Thoracic aorta (tissue), 2 donors: ENCODE data around the gene TPST1. TPM values are rescaled to one million over a fixed set of nuclear protein-coding genes. Genes with fewer than 3 reads are reported as not detected.

Experiments used
- ATAC-seq: fragments of 150-250 bp; one replicate; pipeline ENCODE4 v1.8.0; 2017; ENCODE audit warnings: low read depth; ENCODE audit not compliant: insufficient number of reproducible peaks, low FRiP score
- DNase-seq: peaks from one replicate; pipeline ENCODE4 v3.0.0-alpha.2; 2020; ENCODE audit warnings: low spot score
- H3K27ac ChIP-seq, 2 donors: fragments of 200-600 bp; sonication (generic); 1 replicate in 1 of 2; 2 replicates in 1 of 2; pipeline ENCODE4 v1.5.1; 2016; ENCODE audit warnings: mild to moderate bottlenecking in 2 of 2, moderate library complexity in 2 of 2
- H3K27me3 ChIP-seq: fragments of 200-600 bp; sonication (generic); replicated peaks from 2 replicates; pipeline ENCODE4 v1.6.0; 2016; ENCODE audit warnings: mild to moderate bottlenecking; ENCODE audit not compliant: insufficient read depth
- H3K36me3 ChIP-seq: fragments of 200-600 bp; sonication (generic); one replicate; pipeline ENCODE4 v1.5.1; 2016
- H3K4me1 ChIP-seq, 2 donors: fragments of 200-600 bp; sonication (generic); 1 replicate in 1 of 2; 2 replicates in 1 of 2; pipeline versions ENCODE4 v1.5.1 to v1.6.0; 2016; ENCODE audit warnings: low read depth in 2 of 2, mild to moderate bottlenecking in 1 of 2; ENCODE audit not compliant: control insufficient read depth in 1 of 2
- H3K4me3 ChIP-seq: fragments of 200-600 bp; sonication (generic); 2 replicates; pipeline ENCODE4 v1.5.1; 2016; ENCODE audit warnings: mild to moderate bottlenecking
- H3K9me3 ChIP-seq: fragments of 200-600 bp; sonication (generic); 2 replicates; pipeline ENCODE4 v1.5.1; 2016
- total RNA-seq, 2 donors: library from RNA; depleted of rRNA; stranded (reverse); fragments of >200 nt; gene quantifications; one replicate each; pipeline versions ENCODE4 v1.1.0 to v1.2.3, GENCODE V29; 2016
- TF ChIP-seq, protein P1 (sequence below): fragments of 200-600 bp; sonication (generic); IDR thresholded peaks from one replicate; pipeline ENCODE4 v1.5.1; 2019; ENCODE audit warnings: antibody characterized with exemption

The TPST1 gene
- total RNA-seq, 2 donors from 2014 or later = 18.1 to 25.4 TPM

- no peak for DNase-seq
- no peaks in the 10 kb centered on the region for H3K27me3 ChIP-seq
- no peaks in the 10 kb centered on the region for H3K4me1 ChIP-seq
- ATAC-seq = no peak
- H3K9me3 ChIP-seq = no peaks in the 10 kb centered on the region
- H3K27ac ChIP-seq = no peak overlapping the region
- no peaks in the 10 kb centered on the region for H3K36me3 ChIP-seq
- H3K4me3 ChIP-seq = no peak overlapping the region
- TF ChIP-seq, protein P1, sequence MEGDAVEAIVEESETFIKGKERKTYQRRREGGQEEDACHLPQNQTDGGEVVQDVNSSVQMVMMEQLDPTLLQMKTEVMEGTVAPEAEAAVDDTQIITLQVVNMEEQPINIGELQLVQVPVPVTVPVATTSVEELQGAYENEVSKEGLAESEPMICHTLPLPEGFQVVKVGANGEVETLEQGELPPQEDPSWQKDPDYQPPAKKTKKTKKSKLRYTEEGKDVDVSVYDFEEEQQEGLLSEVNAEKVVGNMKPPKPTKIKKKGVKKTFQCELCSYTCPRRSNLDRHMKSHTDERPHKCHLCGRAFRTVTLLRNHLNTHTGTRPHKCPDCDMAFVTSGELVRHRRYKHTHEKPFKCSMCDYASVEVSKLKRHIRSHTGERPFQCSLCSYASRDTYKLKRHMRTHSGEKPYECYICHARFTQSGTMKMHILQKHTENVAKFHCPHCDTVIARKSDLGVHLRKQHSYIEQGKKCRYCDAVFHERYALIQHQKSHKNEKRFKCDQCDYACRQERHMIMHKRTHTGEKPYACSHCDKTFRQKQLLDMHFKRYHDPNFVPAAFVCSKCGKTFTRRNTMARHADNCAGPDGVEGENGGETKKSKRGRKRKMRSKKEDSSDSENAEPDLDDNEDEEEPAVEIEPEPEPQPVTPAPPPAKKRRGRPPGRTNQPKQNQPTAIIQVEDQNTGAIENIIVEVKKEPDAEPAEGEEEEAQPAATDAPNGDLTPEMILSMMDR = no peak
These were observed 101.1 kb downstream of the TPST1 start for GRCh38 chr7:66306243-66306642.

DNA sequence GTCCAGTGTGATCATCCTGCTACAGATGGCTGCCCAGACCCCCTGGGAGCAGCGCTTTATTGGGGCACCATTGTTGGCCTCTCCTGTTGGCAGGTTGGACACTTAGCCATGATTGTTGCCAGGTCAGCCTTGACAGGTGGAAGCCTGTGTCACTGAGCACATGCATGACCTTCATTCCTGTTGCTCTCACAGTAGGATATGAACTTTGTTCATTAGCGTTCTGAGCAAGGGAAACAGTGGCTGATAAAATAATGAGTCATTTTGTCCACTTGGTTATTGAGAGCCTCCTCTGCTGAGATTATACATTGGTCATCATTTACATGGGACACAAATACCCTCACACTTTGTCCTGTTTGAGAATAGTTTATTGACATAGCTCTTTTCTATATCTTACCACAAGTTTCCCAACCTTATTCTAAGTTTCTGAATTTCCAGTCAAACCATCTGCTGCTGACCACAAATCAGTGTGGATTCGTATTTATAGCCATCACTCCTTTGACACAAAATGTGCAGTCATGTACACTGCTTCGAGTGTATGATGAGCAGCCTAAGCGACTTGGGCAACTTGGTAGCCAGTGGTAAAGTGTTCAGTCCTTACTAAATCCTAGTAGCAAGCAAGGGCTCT lies 102.6 kb downstream of the TPST1 start:
- Histone ChIP-seq H3K4me1 (no peaks in the 10 kb centered on the region), H3K36me3 (no peaks in the 10 kb centered on the region)
- no peak for ATAC-seq

DNA sequence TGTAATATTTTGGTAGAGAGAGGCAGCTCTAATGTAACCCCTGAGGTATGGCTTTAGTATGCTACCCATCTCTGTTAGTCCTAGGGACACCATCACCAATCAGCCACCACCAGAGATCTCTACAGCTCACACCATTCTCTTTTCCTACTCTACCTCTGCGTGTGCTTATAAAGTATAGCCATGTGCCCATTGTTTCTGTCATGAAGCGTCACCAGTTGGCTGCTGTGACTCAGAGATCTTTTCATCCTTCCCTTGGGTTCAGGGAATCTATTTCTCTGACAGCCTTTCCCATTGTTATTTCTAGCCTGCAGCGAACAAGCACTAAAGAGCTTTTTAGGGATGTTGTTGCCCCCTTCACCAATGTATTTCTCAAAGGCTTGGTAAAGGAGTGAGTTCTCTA lies 103.3 kb downstream of the TPST1 start:
- H3K27me3 ChIP-seq = no peaks in the 10 kb centered on the region
- no peak overlapping the region for H3K27ac ChIP-seq
- H3K4me1 ChIP-seq = no peaks in the 10 kb centered on the region
- no peaks in the 10 kb centered on the region for H3K9me3 ChIP-seq
- no peaks in the 10 kb centered on the region for H3K36me3 ChIP-seq
- no peak overlapping the region for H3K4me3 ChIP-seq
- TF ChIP-seq, protein P1 = no peak
- ATAC-seq (no peak), DNase-seq (no peak)

More for the DNA sequence above, 102.6 kb downstream of the TPST1 start:
- Histone ChIP-seq H3K27me3 (no peaks in the 10 kb centered on the region), H3K27ac (no peak overlapping the region), H3K9me3 (no peaks in the 10 kb centered on the region), H3K4me3 (no peak overlapping the region)
- no peak for DNase-seq
- TF ChIP-seq, protein P1 = no peak

GRCh38 chr7:66310620-66311019 lies 105.5 kb downstream of the TPST1 start:
- Histone ChIP-seq H3K4me3 (no peak overlapping the region), H3K27ac (no peak overlapping the region), H3K27me3 (no peaks in the 10 kb centered on the region), H3K36me3 (no peaks in the 10 kb centered on the region), H3K9me3 (no peaks in the 10 kb centered on the region), H3K4me1 (no peaks in the 10 kb centered on the region)
- DNase-seq = no peak
- TF ChIP-seq, protein P1 = no peak
- ATAC-seq = no peak

GRCh38 chr7:66313886-66314568 lies 108.9 kb downstream of the TPST1 start:
- Histone ChIP-seq H3K4me3 (no peak overlapping the region), H3K27ac (no peak overlapping the region), H3K36me3 (no peaks in the 10 kb centered on the region), H3K27me3 (no peaks in the 10 kb centered on the region), H3K9me3 (no peaks in the 10 kb centered on the region), H3K4me1 (no peaks in the 10 kb centered on the region)
- no peak for ATAC-seq
- TF ChIP-seq, protein P1 = no peak
- DNase-seq = no peak
